T-cell (primary cell): Measurements from ENCODE around the gene CDNF. TPM values are rescaled to one million over a fixed set of nuclear protein-coding genes. Genes with fewer than 3 reads are reported as not detected.
"Not testable (repeated sequence)": the region's sequence is repeated elsewhere in the genome, so short reads cannot be mapped to it uniquely, and the experiment has no call there.

Experiments
- ATAC-seq, 4 experiments: fragments of 200-7000 bp in 3 of 4; fragments of 150-1000 bp in 1 of 4; cut with Tn5 transposase; replicated peaks in 1 of 4; 1 replicate in 3 of 4; 2 replicates in 1 of 4; pipeline ENCODE4 v1.10.0; 2021; ENCODE audit warnings: moderate library complexity in 3 of 4, mild to moderate bottlenecking in 2 of 4, moderate number of reproducible peaks in 1 of 4
- CTCF ChIA-PET, 2 donors: fragments of 300-600 bp; sonication (Branson Sonifier 250); formaldehyde crosslinking; loops; one replicate each; lab custom pipeline; 2022; ENCODE audit warnings: antibody characterized with exemption in 2 of 2; lab: Charles Lee
- POLR2A ChIA-PET, 2 donors: fragments of 300-600 bp; sonication (Branson Sonifier 250); formaldehyde crosslinking; loops; one replicate each; lab custom pipeline; 2022; ENCODE audit warnings: antibody characterized with exemption in 2 of 2; lab: Charles Lee
- DNase-seq, 35 experiments: peaks; one replicate each; pipeline versions ENCODE4 v3.0.0 to v3.0.0-alpha.2; 2013 to 2023
- H3K27ac ChIP-seq: one replicate; pipeline ENCODE4 v1.5.1; 2013; ENCODE audit warnings: low read length
- H3K27me3 ChIP-seq, 2 experiments: replicated peaks in 1 of 2; 1 replicate in 1 of 2; 2 replicates in 1 of 2; pipeline versions ENCODE4 v1.6.1 to v1.7.0; 2013; ENCODE audit warnings: low read length in 1 of 2, mixed read lengths in 1 of 2; ENCODE audit not compliant: control insufficient read depth in 2 of 2, insufficient read depth in 2 of 2; ENCODE audit errors: extremely low read depth in 1 of 2
- H3K36me3 ChIP-seq, 2 donors: 1 replicate in 1 of 2; 2 replicates in 1 of 2; pipeline versions ENCODE4 v1.6.1 to v1.7.0; 2013; ENCODE audit warnings: low read length in 1 of 2; ENCODE audit not compliant: control insufficient read depth in 2 of 2, insufficient read depth in 1 of 2; ENCODE audit errors: extremely low read depth in 1 of 2
- H3K4me1 ChIP-seq, 2 experiments: 1 replicate in 1 of 2; 2 replicates in 1 of 2; pipeline versions ENCODE4 v1.6.1 to v1.7.0; 2013; ENCODE audit warnings: low read length in 2 of 2, mixed read lengths in 1 of 2; ENCODE audit not compliant: insufficient read depth in 2 of 2, control insufficient read depth in 1 of 2; ENCODE audit errors: extremely low read depth in 1 of 2
- H3K4me3 ChIP-seq, 2 donors: 1 replicate in 1 of 2; 2 replicates in 1 of 2; pipeline versions ENCODE4 v1.5.1 to v1.7.0; 2013; ENCODE audit warnings: mild to moderate bottlenecking in 2 of 2, low read length in 1 of 2, moderate library complexity in 1 of 2; ENCODE audit not compliant: control insufficient read depth in 1 of 2; ENCODE audit errors: extremely low read depth in 1 of 2
- H3K9me3 ChIP-seq: 2 replicates; pipeline ENCODE4 v1.7.0; 2013
- H3K27ac Mint-ChIP-seq, 2 donors: one replicate each; pipeline ENCODE4 v1.8.0; 2020 to 2021; ENCODE audit warnings: mild to moderate bottlenecking in 2 of 2, mixed read lengths in 2 of 2
- H3K27me3 Mint-ChIP-seq, 2 donors: one replicate each; pipeline ENCODE4 v1.8.0; 2021 to 2022; ENCODE audit warnings: mixed read lengths in 2 of 2
- H3K36me3 Mint-ChIP-seq: one replicate; pipeline ENCODE4 v1.8.0; 2021; ENCODE audit warnings: mixed read lengths
- H3K4me1 Mint-ChIP-seq, 3 donors: one replicate each; pipeline ENCODE4 v1.8.0; 2020 to 2022; ENCODE audit warnings: mixed read lengths in 3 of 3, mild to moderate bottlenecking in 1 of 3
- H3K4me3 Mint-ChIP-seq, 3 donors: one replicate each; pipeline ENCODE4 v1.8.0; 2020 to 2022; ENCODE audit warnings: mild to moderate bottlenecking in 3 of 3, mixed read lengths in 3 of 3, moderate library complexity in 3 of 3
- H3K9me3 Mint-ChIP-seq, 3 donors: one replicate each; pipeline ENCODE4 v1.8.0; 2020 to 2022; ENCODE audit warnings: mixed read lengths in 3 of 3
- WGBS: methylation state at CpG from one replicate; pipeline ENCODE4 v1.1.5; 2013; ENCODE audit warnings: missing lambda C conversion rate; ENCODE audit not compliant: insufficient coverage; 5-methylcytosine and 5-hydroxymethylcytosine counted together
- total RNA-seq, 35 experiments: library from RNA in 6 of 35; stranded (reverse) in 6 of 35; fragments of 120-200 nt in 1 of 35; gene quantifications; one replicate each; pipeline versions ENCODE4 v1.2.1 to v1.2.4 and lab custom pipeline; 2013 to 2026

CDNF gene
- total RNA-seq, 5 donors from 2014 or later (not counting 1 experiment from before 2014, with no cell fraction given): 1.5 to 4.0 (median 2.5) TPM

DNA sequence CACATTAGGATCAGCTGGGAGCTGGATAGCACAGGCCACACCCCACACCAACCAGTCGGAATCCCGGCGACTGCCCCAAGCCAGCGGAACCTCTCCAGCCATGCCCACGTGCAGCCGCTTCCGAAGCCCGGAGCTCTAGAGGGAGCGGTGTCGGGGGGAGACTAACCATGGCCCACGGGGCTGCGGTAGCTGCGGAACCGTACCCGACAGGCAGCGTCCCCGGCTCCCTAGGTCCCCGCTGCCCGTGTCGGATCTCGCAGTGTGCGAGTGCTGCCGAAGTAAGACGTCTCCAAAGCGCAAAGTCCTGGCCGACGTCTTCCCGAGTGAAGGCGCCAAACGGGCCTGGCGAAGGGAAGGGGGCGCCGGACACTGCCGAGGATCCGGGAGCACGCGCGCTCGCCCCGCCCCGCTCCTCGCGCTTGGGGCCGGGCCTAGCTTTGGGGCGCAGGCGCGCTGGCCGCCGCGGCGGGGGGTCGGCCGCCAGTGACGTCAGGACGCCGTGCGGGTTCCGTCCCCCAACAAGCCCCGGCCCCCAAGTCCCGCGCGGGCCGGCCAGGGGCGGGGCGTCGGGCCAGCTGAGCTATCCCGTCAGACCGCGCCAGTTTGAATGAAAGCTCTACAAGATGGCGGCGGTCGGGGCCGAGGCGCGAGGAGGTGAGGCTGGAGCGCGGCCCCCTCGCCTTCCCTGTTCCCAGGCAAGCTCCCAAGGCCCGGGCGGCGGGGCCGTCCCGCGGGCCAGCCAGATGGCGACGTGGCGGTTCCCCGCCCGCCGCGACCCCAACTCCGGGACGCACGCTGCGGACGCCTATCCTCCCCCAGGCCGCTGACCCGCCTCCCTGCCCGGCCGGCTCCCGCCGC lies 40.7 kb upstream of the CDNF start, which contains the start of gene SUV39H2:
TSS of gene SUV39H2 (plus strand) at position 601 of the 858 bp plus-strand sequence. CDS start at position 624, 23 bp downstream.
- no peaks in the 10 kb centered on the region for H3K36me3 ChIP-seq
- H3K9me3 ChIP-seq: no peaks in the 10 kb centered on the region
- peak; percentile 89 to 93 (median 93) for ATAC-seq
- ChIA-PET CTCF (interaction anchor here (0.6 to 2.2 kb wide), 6 partner anchors 11 to 616 kb away, joined by 3 to 13 read pairs (median 3); partner anchors contain the start of genes CDNF (in 1 of the 2), HSPA14 (in 1 of the 2) and MSANTD7 (in 1 of the 2)), POLR2A (interaction anchor here (0.5 to 2.2 kb wide), 4 partner anchors 41 to 319 kb away, joined by 3 to 13 read pairs (median 5); partner anchors contain the start of genes CDNF (in 1 of the 2), HSPA14 (in 1 of the 2) and MSANTD7 (in 1 of the 2))
- H3K36me3 Mint-ChIP-seq: peaks cover 2% of the 10 kb centered on the region
- H3K4me3 ChIP-seq: peak within 1 kb of the TSS; percentile 89 to 98
- H3K27ac Mint-ChIP-seq: peak within 1 kb of the TSS; percentile 74 to 82
- H3K27me3 ChIP-seq: no peaks in the 10 kb centered on the region
- H3K9me3 Mint-ChIP-seq: no peaks in the 10 kb centered on the region
- WGBS: under 1% methylated on average over 99 of the region's 102 CpGs
- H3K4me1 ChIP-seq: peaks cover 5 to 14% of the 10 kb centered on the region in 2 experiments
- H3K4me3 Mint-ChIP-seq: peak within 1 kb of the TSS; percentile 92 to 93 (median 92)
- H3K4me1 Mint-ChIP-seq: peaks cover 31 to 40% (median 35%) of the 10 kb centered on the region in 3 donors
- DNase-seq: peak; percentile 70 to 95 (median 81)
- H3K27me3 Mint-ChIP-seq: no peaks in the 10 kb centered on the region
- H3K27ac ChIP-seq: peak within 1 kb of the TSS; percentile 40

DNA sequence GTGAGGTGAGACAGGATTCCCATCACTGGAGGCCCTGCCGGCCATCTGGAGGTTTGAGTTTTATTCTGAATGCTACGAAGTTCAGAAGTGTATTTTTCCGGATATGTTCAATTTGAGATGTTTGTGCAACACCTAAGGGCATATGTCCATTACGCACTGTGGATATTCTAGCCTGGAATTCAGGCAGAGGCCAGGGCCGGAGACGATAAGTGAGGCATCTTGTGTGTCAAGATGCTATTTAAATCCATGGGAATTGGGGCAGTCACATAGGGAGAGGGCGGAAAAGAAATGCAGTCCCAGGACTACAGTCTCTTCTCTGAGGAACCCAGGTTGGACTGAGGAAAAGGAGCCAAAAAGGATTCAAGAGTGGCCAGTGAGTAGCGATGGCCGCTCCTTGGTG lies 38.9 kb upstream of the CDNF start:
- Histone ChIP-seq H3K27ac (no peak overlapping the region), H3K4me3 (no peak overlapping the region), H3K27me3 (no peaks in the 10 kb centered on the region), H3K9me3 (no peaks in the 10 kb centered on the region), H3K4me1 (peaks cover 5 to 14% of the 10 kb centered on the region in 2 experiments), H3K36me3 (peaks cover 0 to 4% of the 10 kb centered on the region in 2 donors)
- H3K27me3 Mint-ChIP-seq: no peaks in the 10 kb centered on the region
- peaks cover 31 to 38% (median 35%) of the 10 kb centered on the region in 3 donors for H3K4me1 Mint-ChIP-seq
- no peaks in the 10 kb centered on the region for H3K9me3 Mint-ChIP-seq
- 96% methylated on average over 7 of the region's 9 CpGs for WGBS
- H3K27ac Mint-ChIP-seq: no peak overlapping the region
- no peak for ATAC-seq
- ChIA-PET POLR2A (interaction anchor here (0.7 to 0.8 kb wide), 2 partner anchors 10 to 496 kb away, joined by 3 to 5 read pairs; no protein-coding TSS in a partner anchor), CTCF (interaction anchor here in 1 of 2 donors (1.8 to 2.2 kb wide), 2 partner anchors 10 to 39 kb away, joined by 4 to 13 read pairs; partner anchors contain the start of genes CDNF, HSPA14 and MSANTD7)
- peaks cover 2% of the 10 kb centered on the region for H3K36me3 Mint-ChIP-seq
- peak overlapping the region; percentile 92 to 93 (median 92) for H3K4me3 Mint-ChIP-seq
- DNase-seq: no peak

DNA sequence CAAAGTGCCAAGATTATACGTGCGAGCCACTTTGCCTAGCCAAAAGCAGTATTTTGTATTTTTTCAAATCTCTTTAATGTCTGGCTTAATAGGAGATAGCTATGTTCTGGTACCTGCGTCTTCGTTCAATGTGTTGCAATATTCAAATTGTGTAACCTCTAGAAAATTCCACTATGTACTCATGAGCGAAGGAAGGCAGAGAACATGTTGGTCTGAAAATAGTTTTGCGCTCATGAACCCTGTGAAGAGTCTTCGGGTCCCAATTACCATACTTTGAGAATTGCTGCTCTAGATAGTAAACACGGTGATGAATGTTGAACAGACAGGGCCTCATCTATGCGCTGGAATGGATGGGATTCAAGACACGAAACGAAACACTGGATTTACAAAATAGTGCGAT lies 38.1 kb upstream of the CDNF start:
- Mint-ChIP-seq H3K9me3 (no peaks in the 10 kb centered on the region), H3K4me3 (no peak overlapping the region), H3K27me3 (no peaks in the 10 kb centered on the region), H3K36me3 (peaks cover 6% of the 10 kb centered on the region), H3K4me1 (peaks cover 31 to 37% (median 32%) of the 10 kb centered on the region in 3 donors), H3K27ac (no peak overlapping the region)
- ChIA-PET POLR2A (no interaction called here), CTCF (no interaction called here)
- Histone ChIP-seq H3K4me1 (peaks cover 5 to 14% of the 10 kb centered on the region in 2 experiments), H3K27me3 (no peaks in the 10 kb centered on the region), H3K9me3 (no peaks in the 10 kb centered on the region), H3K4me3 (no peak overlapping the region), H3K36me3 (peaks cover 0 to 4% of the 10 kb centered on the region in 2 donors), H3K27ac (no peak overlapping the region)
- WGBS: 100% methylated on average over 7 of the region's 12 CpGs
- DNase-seq (no peak), ATAC-seq (no peak)

GRCh38 chr10:14873090-14873760 lies 35.4 kb upstream of the CDNF start:
- H3K27ac Mint-ChIP-seq: no peak overlapping the region
- no peak for DNase-seq
- no peaks in the 10 kb centered on the region for H3K27me3 ChIP-seq
- H3K4me3 ChIP-seq: no peak overlapping the region
- POLR2A ChIA-PET: interaction anchor here in 1 of 2 donors (1.0 kb wide), 1 partner anchor 17 kb away, joined by 3 read pairs; no protein-coding TSS in a partner anchor
- WGBS: no CpG with 5 or more reads among the region's 2 CpGs
- peaks cover 16% of the 10 kb centered on the region for H3K36me3 Mint-ChIP-seq
- H3K4me1 Mint-ChIP-seq: peaks cover 16 to 21% (median 18%) of the 10 kb centered on the region in 3 donors
- CTCF ChIA-PET: no interaction called here
- no peaks in the 10 kb centered on the region for H3K27me3 Mint-ChIP-seq
- ATAC-seq: no peak
- H3K36me3 ChIP-seq: peaks cover 0 to 20% of the 10 kb centered on the region in 2 donors
- H3K4me1 ChIP-seq: peaks cover 3 to 5% of the 10 kb centered on the region in 2 experiments
- H3K27ac ChIP-seq: no peak overlapping the region
- no peaks in the 10 kb centered on the region for H3K9me3 ChIP-seq
- no peak overlapping the region for H3K4me3 Mint-ChIP-seq
- H3K9me3 Mint-ChIP-seq: no peaks in the 10 kb centered on the region

GRCh38 chr10:14864871-14865270 lies 27.0 kb upstream of the CDNF start:
- H3K36me3 Mint-ChIP-seq: peaks cover 43% of the 10 kb centered on the region
- DNase-seq, H3K27me3 Mint-ChIP-seq, CTCF ChIA-PET, ATAC-seq, H3K27me3 ChIP-seq, H3K4me3 Mint-ChIP-seq, H3K27ac ChIP-seq, H3K27ac Mint-ChIP-seq, POLR2A ChIA-PET, H3K9me3 Mint-ChIP-seq, H3K9me3 ChIP-seq, H3K4me1 ChIP-seq, H3K4me1 Mint-ChIP-seq, H3K4me3 ChIP-seq: not testable (repeated sequence)
- H3K36me3 ChIP-seq: peaks cover 0 to 47% of the 10 kb centered on the region in 2 donors
- WGBS: no CpG with 5 or more reads among the region's 3 CpGs

- H3K27me3 ChIP-seq, H3K9me3 ChIP-seq, H3K9me3 Mint-ChIP-seq, H3K4me1 ChIP-seq, H3K27ac Mint-ChIP-seq, ATAC-seq, POLR2A ChIA-PET, DNase-seq, H3K4me3 ChIP-seq, H3K4me3 Mint-ChIP-seq, H3K27me3 Mint-ChIP-seq, H3K27ac ChIP-seq, H3K4me1 Mint-ChIP-seq: not testable (repeated sequence)
- peaks cover 39% of the 10 kb centered on the region for H3K36me3 Mint-ChIP-seq
- whole genome bisulfite sequencing: no CpG with 5 or more reads among the region's 6 CpGs
- peaks cover 0 to 43% of the 10 kb centered on the region in 2 donors for H3K36me3 ChIP-seq
- CTCF ChIA-PET: interaction anchor here in 1 of 2 donors (0.6 kb wide), 1 partner anchor 541 kb away, joined by 3 read pairs; no protein-coding TSS in a partner anchor
Observed at GRCh38 chr10:14864466-14864865, 26.6 kb upstream of the CDNF start.
